SU-DHL-6 (cell line): ENCODE data around the gene FAM3D.

Experiments used
- CTCF ChIP-seq: fragments of 200-600 bp; sonication (generic); IDR thresholded peaks from one replicate; pipeline ENCODE4 v1.5.1; 2017; ENCODE audit warnings: antibody characterized with exemption, mild to moderate bottlenecking, low read length, moderate library complexity; ENCODE audit not compliant: insufficient read depth, poor library complexity, severe bottlenecking
- EZH2phosphoT487 ChIP-seq: fragments of 200-600 bp; sonication (generic), shearing (Covaris generic); conservative IDR thresholded peaks from 2 replicates; pipeline ENCODE4 v1.6.1; 2018; ENCODE audit warnings: mild to moderate bottlenecking, antibody characterized with exemption, low read length, moderate library complexity, mixed read lengths

- TF ChIP-seq CTCF: no peak
- no peak for TF ChIP-seq EZH2phosphoT487
These were observed 5.6 kb downstream of the FAM3D start for GRCh38 chr3:58660998-58661397.
